ENCODE measurements around the gene COL6A3. TPM values are rescaled to one million over a fixed set of nuclear protein-coding genes. Genes with fewer than 3 reads are reported as not detected.

Gene COL6A3
- total RNA-seq, 1 donor from 2014 or later = 57.1 TPM

DNA sequence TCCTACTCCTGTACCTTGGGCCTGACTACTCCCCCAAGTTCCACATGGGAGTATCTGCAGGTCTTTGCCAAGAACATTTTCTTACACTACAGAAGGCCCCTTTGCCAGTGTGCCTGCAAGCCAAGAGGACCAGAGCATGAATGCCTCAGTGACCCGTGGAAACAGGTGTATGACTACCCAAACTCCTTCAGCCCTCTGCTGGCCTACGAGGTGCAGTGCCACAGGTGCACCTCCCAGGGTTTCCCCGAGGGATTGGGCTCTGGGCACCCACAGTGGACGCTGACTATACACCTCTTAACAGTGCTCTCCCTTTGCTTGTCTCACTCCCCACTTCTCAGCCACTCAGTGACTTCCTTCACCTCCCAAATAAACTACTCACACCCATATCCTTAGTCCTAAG is 91.4 kb downstream of the COL6A3 start:
- Histone ChIP-seq H3K27ac (replicated peaks) (peak overlapping the region; percentile 91), H3K4me3 (no peak overlapping the region), H3K4me1 (peaks cover 60% of the 10 kb centered on the region), H3K36me3 (no peaks in the 10 kb centered on the region), H3K27me3 (ENCODE audit: low read depth) (no peaks in the 10 kb centered on the region), H3K9me3 (replicated peaks) (no peaks in the 10 kb centered on the region)
- intact Hi-C loops (cut with micrococcal nuclease) = loop anchor here (10.0 kb wide), 1 partner anchor 168 kb away; no protein-coding TSS in a partner anchor
- TF ChIP-seq, protein P1, sequence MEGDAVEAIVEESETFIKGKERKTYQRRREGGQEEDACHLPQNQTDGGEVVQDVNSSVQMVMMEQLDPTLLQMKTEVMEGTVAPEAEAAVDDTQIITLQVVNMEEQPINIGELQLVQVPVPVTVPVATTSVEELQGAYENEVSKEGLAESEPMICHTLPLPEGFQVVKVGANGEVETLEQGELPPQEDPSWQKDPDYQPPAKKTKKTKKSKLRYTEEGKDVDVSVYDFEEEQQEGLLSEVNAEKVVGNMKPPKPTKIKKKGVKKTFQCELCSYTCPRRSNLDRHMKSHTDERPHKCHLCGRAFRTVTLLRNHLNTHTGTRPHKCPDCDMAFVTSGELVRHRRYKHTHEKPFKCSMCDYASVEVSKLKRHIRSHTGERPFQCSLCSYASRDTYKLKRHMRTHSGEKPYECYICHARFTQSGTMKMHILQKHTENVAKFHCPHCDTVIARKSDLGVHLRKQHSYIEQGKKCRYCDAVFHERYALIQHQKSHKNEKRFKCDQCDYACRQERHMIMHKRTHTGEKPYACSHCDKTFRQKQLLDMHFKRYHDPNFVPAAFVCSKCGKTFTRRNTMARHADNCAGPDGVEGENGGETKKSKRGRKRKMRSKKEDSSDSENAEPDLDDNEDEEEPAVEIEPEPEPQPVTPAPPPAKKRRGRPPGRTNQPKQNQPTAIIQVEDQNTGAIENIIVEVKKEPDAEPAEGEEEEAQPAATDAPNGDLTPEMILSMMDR (IDR thresholded peaks at IDR 0.05; ENCODE audit: borderline replicate concordance) = peak; percentile 66
- no peak for DNase-seq

DNA sequence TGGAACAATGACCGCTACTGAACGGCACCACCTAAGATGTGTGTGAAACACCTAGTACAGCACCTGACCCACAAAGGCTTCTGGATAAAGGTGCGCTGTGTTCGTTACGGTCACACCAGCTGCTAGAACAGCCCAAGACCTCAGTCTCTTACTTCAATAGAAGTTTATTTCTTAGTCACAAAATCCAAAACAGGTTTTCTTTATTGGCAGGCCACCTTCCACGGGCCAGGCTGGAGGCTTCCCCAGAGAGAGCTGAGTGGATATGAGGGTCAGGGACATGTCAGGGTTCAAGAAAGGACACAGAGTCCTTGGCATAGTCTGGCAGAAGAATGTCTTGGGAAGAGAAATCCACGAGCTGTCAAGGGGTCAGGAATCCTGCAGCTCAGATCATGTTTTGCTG is 92.2 kb downstream of the COL6A3 start:
- Histone ChIP-seq H3K9me3 (replicated peaks) (no peaks in the 10 kb centered on the region), H3K27me3 (ENCODE audit: low read depth) (no peaks in the 10 kb centered on the region), H3K4me3 (no peak overlapping the region), H3K27ac (replicated peaks) (peak overlapping the region; percentile 91), H3K36me3 (no peaks in the 10 kb centered on the region), H3K4me1 (peaks cover 59% of the 10 kb centered on the region)
- TF ChIP-seq, protein P1 (IDR thresholded peaks at IDR 0.05; ENCODE audit: borderline replicate concordance) = no peak
- intact Hi-C loops (cut with micrococcal nuclease) = loop anchor here (10.0 kb wide), 1 partner anchor 167 kb away; no protein-coding TSS in a partner anchor
- DNase-seq = no peak

DNA sequence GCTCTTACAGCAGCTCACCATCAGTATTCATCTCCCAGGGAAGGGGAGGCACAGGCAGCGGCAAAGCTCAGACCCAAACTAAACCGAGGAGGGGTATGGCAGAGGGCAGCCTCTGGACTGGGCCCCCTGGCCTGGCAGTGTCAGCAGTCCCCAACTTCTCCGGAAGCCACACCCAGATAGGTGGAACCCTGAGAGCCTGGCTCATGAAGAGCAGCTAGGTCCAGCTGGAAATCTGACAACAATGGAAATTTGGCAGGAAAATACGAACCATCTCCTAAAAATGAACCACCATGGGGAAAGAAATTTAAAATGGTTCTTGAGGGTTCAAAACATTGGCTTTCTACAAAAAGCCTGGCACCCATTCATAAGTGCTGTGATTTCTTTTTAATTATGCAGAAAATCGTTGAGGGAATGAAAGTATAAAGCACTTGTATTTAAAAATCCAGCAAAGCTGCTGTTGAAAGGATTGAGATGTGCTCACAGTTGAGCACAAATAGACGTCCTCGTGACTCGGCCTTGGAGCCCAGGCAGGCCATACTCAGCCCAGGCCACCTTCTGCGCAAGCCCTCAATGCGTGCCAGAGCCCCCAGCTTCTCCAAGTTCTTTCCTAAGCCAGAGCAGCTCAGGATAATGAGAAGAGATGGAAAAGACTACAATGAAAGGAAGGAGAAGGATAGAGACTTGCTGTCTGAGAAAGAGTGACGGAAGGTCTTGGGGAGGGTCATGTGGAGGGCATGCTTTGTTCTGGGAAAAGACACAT is 93.0 kb downstream of the COL6A3 start:
- no peaks in the 10 kb centered on the region for H3K27me3 ChIP-seq (ENCODE audit: low read depth)
- peak overlapping the region; percentile 91 for H3K27ac ChIP-seq (replicated peaks)
- H3K9me3 ChIP-seq (replicated peaks) = no peaks in the 10 kb centered on the region
- DNase-seq = peak; percentile 79
- peaks cover 64% of the 10 kb centered on the region for H3K4me1 ChIP-seq
- intact Hi-C loops (cut with micrococcal nuclease) = loop anchor here (10.0 kb wide), 1 partner anchor 166 kb away; no protein-coding TSS in a partner anchor
- TF ChIP-seq, protein P1 (IDR thresholded peaks at IDR 0.05; ENCODE audit: borderline replicate concordance) = no peak
- H3K4me3 ChIP-seq = no peak overlapping the region
- no peaks in the 10 kb centered on the region for H3K36me3 ChIP-seq

DNA sequence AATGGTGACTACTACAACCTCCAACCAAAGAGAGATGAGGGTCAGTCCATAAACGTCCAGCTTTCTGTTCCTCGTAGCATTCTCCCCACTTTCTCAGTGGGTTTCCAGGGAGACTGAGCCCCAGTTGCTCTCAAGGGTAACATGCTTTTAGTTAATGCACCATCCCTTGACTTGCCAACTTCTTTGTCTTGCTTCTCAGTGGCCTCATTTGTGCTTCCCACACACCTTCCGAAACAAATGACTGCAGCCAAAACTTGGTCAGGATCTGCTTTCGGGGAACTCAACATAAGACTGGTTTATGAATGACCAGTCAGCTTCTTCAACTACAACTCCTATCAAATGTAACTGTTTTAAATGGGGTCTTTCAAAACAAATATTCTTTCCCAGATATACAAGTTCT is 94.1 kb downstream of the COL6A3 start:
- TF ChIP-seq, protein P1 (IDR thresholded peaks at IDR 0.05; ENCODE audit: borderline replicate concordance) = no peak
- H3K36me3 ChIP-seq = no peaks in the 10 kb centered on the region
- no peaks in the 10 kb centered on the region for H3K27me3 ChIP-seq (ENCODE audit: low read depth)
- peak overlapping the region; percentile 91 for H3K27ac ChIP-seq (replicated peaks)
- intact Hi-C loops (cut with micrococcal nuclease) = loop anchor here (10.0 kb wide), 1 partner anchor 165 kb away; no protein-coding TSS in a partner anchor
- H3K4me1 ChIP-seq = peaks cover 67% of the 10 kb centered on the region
- no peaks in the 10 kb centered on the region for H3K9me3 ChIP-seq (replicated peaks)
- H3K4me3 ChIP-seq = no peak overlapping the region
- no peak for DNase-seq

DNA sequence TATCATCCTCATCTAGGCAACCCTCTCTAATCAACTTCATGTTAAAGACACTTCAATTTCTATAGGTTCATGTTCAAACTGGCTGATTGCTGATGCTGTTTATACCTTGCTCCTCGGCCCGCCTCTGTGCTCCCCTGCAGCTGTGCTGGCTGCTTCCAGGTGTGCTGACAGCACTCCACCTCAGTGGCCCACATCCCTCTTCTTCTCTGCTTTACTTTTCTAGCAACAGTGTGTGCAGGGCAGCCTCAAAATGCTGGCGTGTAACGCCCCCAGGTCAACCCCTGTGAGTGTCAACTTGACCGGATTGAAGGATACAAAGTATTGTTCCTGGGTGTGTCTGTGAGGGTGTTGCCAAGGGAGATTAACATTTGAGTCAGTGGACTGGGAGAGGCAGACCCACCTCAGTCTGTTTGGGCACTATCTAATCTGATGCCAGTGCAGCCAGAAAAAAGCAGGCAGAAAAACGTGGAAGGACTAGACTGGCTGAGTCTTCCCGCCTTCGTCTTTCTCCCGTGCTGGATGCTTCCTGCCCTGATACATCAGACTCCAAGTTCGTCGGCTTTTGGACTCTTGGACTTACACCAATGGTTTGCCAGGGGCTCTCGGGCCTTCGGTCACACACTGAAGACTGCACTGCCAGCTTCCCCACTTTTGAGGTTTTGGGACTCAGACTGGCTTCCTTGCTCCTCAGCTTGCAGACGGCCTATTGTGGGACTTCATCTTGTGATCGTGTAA is 94.7 kb downstream of the COL6A3 start:
- Histone ChIP-seq H3K36me3 (no peaks in the 10 kb centered on the region), H3K4me3 (no peak overlapping the region), H3K9me3 (replicated peaks) (no peaks in the 10 kb centered on the region), H3K27me3 (ENCODE audit: low read depth) (no peaks in the 10 kb centered on the region), H3K27ac (replicated peaks) (peak overlapping the region; percentile 91), H3K4me1 (peaks cover 67% of the 10 kb centered on the region)
- no peak for DNase-seq
- TF ChIP-seq, protein P1 (IDR thresholded peaks at IDR 0.05; ENCODE audit: borderline replicate concordance) = no peak
- intact Hi-C loops (cut with micrococcal nuclease) = no loop called here

Data from left ventricle myocardium inferior (tissue), 1 donor.